GM19397 (cell line): Measurements from ENCODE around the gene KCNN2.

Experiments used
- ATAC-seq: cut with Tn5 transposase; IDR thresholded peaks from one replicate; pipeline ENCODE4 v1.9.1; 2021; ENCODE audit warnings: mild to moderate bottlenecking, moderate library complexity; ENCODE audit not compliant: unreplicated experiment

Gene KCNN2

GRCh38 chr5:114361724-114362196, at the start of gene KCNN2:
Gene KCNN2 (plus strand): TSS chr5:114362070. CDS start chr5:114362140, 70 bp downstream.
- peak; percentile 61 for ATAC-seq

- ATAC-seq = no peak
Observed at GRCh38 chr5:114312658-114313057, 49.2 kb upstream of the KCNN2 start.

- no peak for ATAC-seq
Observed at GRCh38 chr5:114314061-114314460, 47.8 kb upstream of the KCNN2 start.

GRCh38 chr5:114316167-114316566, 45.7 kb upstream of the KCNN2 start:
- ATAC-seq = no peak

GRCh38 chr5:114317751-114318150, 44.1 kb upstream of the KCNN2 start:
- no peak for ATAC-seq

- ATAC-seq = no peak
Observed at GRCh38 chr5:114319236-114319635, 42.6 kb upstream of the KCNN2 start.

GRCh38 chr5:114319821-114320220, 42.0 kb upstream of the KCNN2 start:
- no peak for ATAC-seq

GRCh38 chr5:114324282-114324681, 37.6 kb upstream of the KCNN2 start:
- no peak for ATAC-seq

- no peak for ATAC-seq
Observed at GRCh38 chr5:114325541-114325940, 36.3 kb upstream of the KCNN2 start.

GRCh38 chr5:114327474-114327873, 34.4 kb upstream of the KCNN2 start:
- no peak for ATAC-seq

- no peak for ATAC-seq
Observed at GRCh38 chr5:114327987-114328386, 33.9 kb upstream of the KCNN2 start.

- no peak for ATAC-seq
Observed at GRCh38 chr5:114330916-114331531, 30.8 kb upstream of the KCNN2 start.

- no peak for ATAC-seq
Observed at GRCh38 chr5:114332493-114332892, 29.4 kb upstream of the KCNN2 start.

GRCh38 chr5:114332925-114333324, 28.9 kb upstream of the KCNN2 start:
- no peak for ATAC-seq

- no peak for ATAC-seq
Observed at GRCh38 chr5:114335391-114335790, 26.5 kb upstream of the KCNN2 start.

- ATAC-seq = no peak
Observed at GRCh38 chr5:114339108-114339507, 22.8 kb upstream of the KCNN2 start.

- no peak for ATAC-seq
Observed at GRCh38 chr5:114346181-114346580, 15.7 kb upstream of the KCNN2 start.

- ATAC-seq = no peak
Observed at GRCh38 chr5:114355086-114355830, 6.6 kb upstream of the KCNN2 start.

GRCh38 chr5:114358329-114358728, 3.5 kb upstream of the KCNN2 start:
- ATAC-seq = no peak

GRCh38 chr5:114360357-114360756, 1.5 kb upstream of the KCNN2 start:
- ATAC-seq = no peak

- peak; percentile 55 for ATAC-seq
Observed at GRCh38 chr5:114360816-114361723, 800 bp upstream of the KCNN2 start.
